Measurements from ENCODE around the gene ATP5F1D. TPM values are rescaled to one million over a fixed set of nuclear protein-coding genes. Genes with fewer than 3 reads are reported as not detected.
A peak's percentile ranks its signal among the peaks of the same experiment; 100 is the strongest.

Gene ATP5F1D
- total and polyA plus RNA-seq, 2 of the 13 experiments (the other 11 are each of a cell fraction or from before 2014, with no cell fraction given): 39.4 to 78.7 TPM

GRCh38 chr19:1261798-1262622 lies 20.5 kb downstream of the ATP5F1D start:
- ChIA-PET POLR2A (interaction anchor here (1.3 to 13.7 kb wide), 7 partner anchors 3 to 23 kb away, joined by 4 to 668 read pairs (median 9); partner anchors contain the start of genes ATP5F1D, CIRBP, FAM174C and MIDN), CTCF (ENCODE audit: low intra/inter-chr PET ratio, low total read pairs) (no interaction called here)
- Histone ChIP-seq H3K36me3 (replicated peaks in 1 of 2; ENCODE audit: control insufficient read depth in 1 of 2, insufficient read depth in 2 of 2, low read length in 2 of 2) (peaks cover 2 to 10% of the 10 kb centered on the region in 2 experiments; a peak in 1 of 5 replicates), H3K4me3 (replicated peaks in 1 of 3; ENCODE audit: insufficient read depth in 1 of 3, low read depth in 2 of 3, low read length in 3 of 3) (peak overlapping the region; percentile 71 to 81 (median 80)), H2AFZ (ENCODE audit: low read length) (no peak overlapping the region), H4K20me1 (ENCODE audit: insufficient read depth, low read length) (peaks cover 23% of the 10 kb centered on the region; the same call in 1 of the 2 replicates), H3K9ac (ENCODE audit: insufficient read depth, low read depth, low read length) (peak overlapping the region; percentile 78), H3K9me3 (ENCODE audit: low read length) (no peaks in the 10 kb centered on the region), H3K4me1 (ENCODE audit: insufficient read depth, low read length) (peaks cover 72% of the 10 kb centered on the region), H3K79me2 (ENCODE audit: insufficient read depth, low read length) (peaks cover 3% of the 10 kb centered on the region), H3K4me2 (ENCODE audit: low read depth, low read length) (peak overlapping the region; percentile 98), H3K27ac (ENCODE audit: extremely low read length, insufficient read depth, low read length) (peak overlapping the region; percentile 81), H3K27me3 (ENCODE audit: control insufficient read depth in 1 of 2, insufficient read depth in 2 of 2, low read length in 2 of 2) (no peaks in the 10 kb centered on the region)
- in situ Hi-C loops (cut with HindIII; ENCODE audit: extremely low pct_ligation_motif_present, low pct_unique_long_range_greater_than_20kb) (no loop called here), intact Hi-C loops (cut with micrococcal nuclease; ENCODE audit: unreplicated experiment) (no loop called here)
- no peak for FAIRE-seq
- ATAC-seq: peak; percentile 5
- 0% methylated on average over 8 of the region's 28 CpGs for WGBS (ENCODE audit: low lambda C conversion rate)
- peak; percentile 48 for DNase-seq (ENCODE audit: low spot score)
- no TSS peak for BruUV-seq (replicated peaks)
- TF ChIP-seq ZNF350 (CRISPR knock-in tag; IDR thresholded peaks at IDR 0.05; ENCODE audit: borderline replicate concordance, low read depth) (no peak; the same call in 1 of the 2 replicates), ZHX2 (IDR thresholded peaks at IDR 0.05; ENCODE audit: low read depth) (no peak), ZHX2 (CRISPR knock-in tag; IDR thresholded peaks at IDR 0.05; ENCODE audit: borderline replicate concordance) (no peak), MAFK (conservative IDR thresholded peaks at IDR 0.05 in 1 of 2, IDR thresholded peaks at IDR 0.05 in 1 of 2; ENCODE audit: low read length in 2 of 2) (no peak), ZNF75D (CRISPR knock-in tag; IDR thresholded peaks at IDR 0.05; ENCODE audit: borderline replicate concordance) (no peak), ZSCAN22 (CRISPR knock-in tag; IDR thresholded peaks at IDR 0.05) (no peak), ZNF782 (CRISPR knock-in tag; IDR thresholded peaks at IDR 0.05; ENCODE audit: borderline replicate concordance) (no peak), NR3C1 (CRISPR knock-in tag; IDR thresholded peaks at IDR 0.05) (no peak)

All from HepG2 (cell line).